WTC11 (cell line): ENCODE results near the gene ANKRD11. TPM values are rescaled to one million over a fixed set of nuclear protein-coding genes. Genes with fewer than 3 reads are reported as not detected.
A peak's percentile ranks its signal among the peaks of the same experiment; 100 is the strongest.

ENCODE experiments used
- ATAC-seq: fragments of 200-7000 bp; cut with Tn5 transposase; 2 replicates; pipeline ENCODE4 v1.10.0; 2021; ENCODE audit warnings: mild to moderate bottlenecking, moderate library complexity
- CTCF ChIA-PET: fragments of 300-600 bp; sonication (Branson Sonifier 250); formaldehyde crosslinking; loops from one replicate; lab custom pipeline; 2021; ENCODE audit warnings: antibody characterized with exemption; lab: Charles Lee
- POLR2A ChIA-PET: fragments of 350-600 bp; sonication (Branson Sonifier 250); formaldehyde crosslinking; loops from one replicate; lab custom pipeline; 2021; ENCODE audit warnings: antibody characterized with exemption; lab: Charles Lee
- DNase-seq: peaks from one replicate; pipeline ENCODE4 v3.0.0; 2021; ENCODE audit warnings: low spot score
- H3K27ac Mint-ChIP-seq: 2 replicates; pipeline ENCODE4 v1.8.0; 2021; ENCODE audit warnings: mixed read lengths
- H3K27me3 Mint-ChIP-seq: 2 replicates; pipeline ENCODE4 v1.8.0; 2021; ENCODE audit warnings: low read depth, mild to moderate bottlenecking, moderate library complexity, mixed read lengths
- H3K36me3 Mint-ChIP-seq: 2 replicates; pipeline ENCODE4 v1.8.0; 2021; ENCODE audit warnings: mixed read lengths
- H3K4me1 Mint-ChIP-seq: 2 replicates; pipeline ENCODE4 v1.8.0; 2022; ENCODE audit warnings: mixed read lengths
- H3K4me3 Mint-ChIP-seq: 2 replicates; pipeline ENCODE4 v1.8.0; 2021; ENCODE audit warnings: mild to moderate bottlenecking, moderate library complexity, mixed read lengths
- H3K9me3 Mint-ChIP-seq: 2 replicates; pipeline ENCODE4 v1.8.0; 2021; ENCODE audit warnings: mixed read lengths
- ATF1 ChIP-seq: sonication (generic); formaldehyde crosslinking; IDR thresholded peaks from 2 replicates; pipeline ENCODE4 v1.8.1; 2023; ENCODE audit warnings: mild to moderate bottlenecking, moderate library complexity, missing genetic modification reagents
- FOXK1 ChIP-seq: sonication (generic); formaldehyde crosslinking; IDR thresholded peaks from 2 replicates; pipeline ENCODE4 v1.8.0; 2022; ENCODE audit warnings: mild to moderate bottlenecking, moderate library complexity, missing genetic modification reagents
- FOXP1 ChIP-seq: sonication (generic); formaldehyde crosslinking; IDR thresholded peaks from 2 replicates; pipeline ENCODE4 v1.8.0; 2022; ENCODE audit warnings: missing genetic modification reagents, mild to moderate bottlenecking, moderate library complexity, borderline replicate concordance
- OVOL2 ChIP-seq: fragments of 250-450 bp; sonication (Bioruptor Pico); IDR thresholded peaks from 2 replicates; pipeline ENCODE4 v1.9.0; 2021; ENCODE audit warnings: mild to moderate bottlenecking, borderline replicate concordance
- total RNA-seq: library from RNA; stranded (reverse); gene quantifications from 3 replicates; pipeline ENCODE4 v1.2.3, GENCODE V29; 2021
- TF ChIP-seq, protein P1 (sequence below): fragments of 250-450 bp; sonication (Bioruptor Pico); conservative IDR thresholded peaks from 2 replicates; pipeline ENCODE4 v1.9.0; 2021; ENCODE audit warnings: mild to moderate bottlenecking
- TF ChIP-seq, protein P2 (sequence below): sonication (generic); formaldehyde crosslinking; IDR thresholded peaks from 2 replicates; pipeline ENCODE4 v1.8.0; 2022; ENCODE audit warnings: missing genetic modification reagents
- TF ChIP-seq, protein P3 (sequence below): sonication (generic); formaldehyde crosslinking; IDR thresholded peaks from 2 replicates; pipeline ENCODE4 v1.8.1; 2023; ENCODE audit warnings: mild to moderate bottlenecking, moderate library complexity, missing genetic modification reagents

The ANKRD11 gene
- total RNA-seq, 1 experiment from 2014 or later: 184 TPM

DNA sequence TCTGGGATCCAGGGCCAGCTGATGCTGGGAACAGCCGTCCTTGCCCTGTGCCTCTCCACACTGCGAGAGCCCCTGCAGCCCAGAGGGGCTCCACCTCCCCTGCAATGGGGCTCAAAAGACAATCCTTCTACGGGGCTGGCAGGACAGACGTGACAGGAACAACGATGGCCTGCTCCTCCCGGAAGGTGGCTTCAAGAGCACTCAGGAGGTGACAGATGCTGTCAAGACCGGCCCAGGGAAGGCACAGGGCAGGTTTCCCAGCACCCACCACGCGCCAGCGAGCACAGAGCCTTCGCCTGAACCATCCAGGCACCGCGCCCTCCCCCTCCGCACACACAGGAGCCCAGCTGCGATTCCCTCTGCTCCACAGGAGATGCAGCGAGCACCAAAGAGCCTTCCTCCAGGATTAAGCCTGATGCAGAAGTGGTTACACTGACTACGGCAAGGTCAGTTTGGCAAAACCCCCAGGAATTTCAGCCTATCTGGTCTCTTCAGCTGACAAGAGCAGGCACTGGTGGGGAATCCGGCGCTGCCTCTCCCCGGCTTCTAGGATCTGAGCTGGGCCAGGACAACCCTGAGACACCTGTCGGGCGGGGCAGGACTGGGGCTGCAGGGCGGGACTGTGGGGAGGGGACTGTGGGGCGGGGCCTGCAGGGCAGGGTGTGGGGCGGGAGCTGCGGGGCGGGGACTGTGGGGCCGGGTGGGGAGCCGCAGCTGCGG lies 169.4 kb downstream of the ANKRD11 start (continued):
- TF ChIP-seq, protein P1, sequence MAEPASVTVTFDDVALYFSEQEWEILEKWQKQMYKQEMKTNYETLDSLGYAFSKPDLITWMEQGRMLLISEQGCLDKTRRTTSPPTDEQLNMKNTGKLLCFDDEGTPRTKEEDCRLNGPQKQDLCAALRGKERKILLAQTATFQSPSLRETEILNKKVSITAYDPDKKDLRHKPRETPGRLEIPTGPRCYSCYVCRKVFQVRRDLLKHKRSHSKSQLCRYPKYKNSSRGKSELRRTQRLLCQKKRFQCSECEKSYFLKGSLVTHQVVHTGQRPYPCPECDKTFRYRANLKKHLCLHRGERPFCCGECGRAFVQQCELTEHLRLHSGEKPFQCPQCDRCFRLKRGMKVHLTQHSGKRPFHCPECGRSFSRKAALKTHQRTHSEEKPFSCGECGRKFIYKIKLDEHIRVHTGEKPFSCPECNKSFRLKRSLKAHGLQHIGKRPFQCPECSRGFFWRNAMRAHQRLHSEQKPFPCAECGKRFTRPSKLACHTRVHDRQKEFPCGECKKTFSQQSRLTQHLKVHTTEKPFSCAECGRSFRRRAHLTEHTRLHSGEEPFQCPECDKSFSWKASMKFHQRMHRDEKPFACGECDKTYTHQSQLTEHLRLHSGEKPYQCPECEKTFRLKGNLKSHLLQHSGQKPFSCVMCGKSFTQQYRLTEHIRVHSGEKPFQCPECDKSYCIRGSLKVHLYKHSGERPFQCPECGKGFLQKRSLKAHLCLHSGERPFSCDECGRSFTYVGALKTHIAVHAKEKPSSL: no peak
- TF ChIP-seq, all 79 proteins: peak for 0

DNA sequence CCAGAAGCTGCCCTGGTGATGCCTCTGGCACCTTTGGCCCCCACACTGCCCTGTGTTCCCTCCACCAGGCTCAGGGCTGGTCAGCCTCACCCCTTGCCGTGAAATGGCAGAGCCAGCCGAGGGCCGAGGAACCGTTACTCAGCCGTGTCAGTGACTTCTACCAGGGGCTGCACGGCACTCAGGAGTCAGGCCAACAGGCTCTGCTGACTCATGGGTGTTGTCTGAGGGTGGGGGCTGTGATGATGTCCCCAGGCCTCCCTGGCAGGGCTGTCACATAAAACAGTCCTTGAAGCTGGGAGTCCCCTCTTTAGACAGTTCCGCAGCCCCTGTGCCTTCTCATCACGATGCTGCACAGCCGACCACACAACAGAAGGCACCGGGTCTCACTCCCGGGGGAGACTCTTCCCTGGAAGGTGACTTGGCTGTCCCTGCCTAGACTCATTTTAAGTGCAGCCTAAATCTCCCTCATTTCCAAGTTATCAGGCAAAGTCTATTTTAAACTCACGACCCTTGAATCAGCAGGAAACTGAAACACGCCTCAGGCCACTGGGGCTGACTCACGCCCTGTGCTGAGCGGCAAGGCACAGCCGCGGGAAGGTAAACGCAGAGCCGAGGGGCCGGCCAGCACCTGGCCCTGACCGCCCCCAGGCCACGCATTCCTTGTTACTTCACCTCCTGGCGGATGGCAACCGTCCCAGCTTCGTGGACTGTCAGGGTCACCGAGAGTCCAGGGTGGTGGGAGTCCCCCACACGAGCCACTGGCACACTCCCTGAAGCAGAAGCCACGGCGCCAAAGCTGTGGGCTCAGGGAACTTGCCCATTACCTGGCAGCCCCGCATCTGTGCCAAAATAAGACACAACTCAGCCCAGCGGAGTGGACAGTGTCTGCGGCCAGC lies 170.2 kb downstream of the ANKRD11 start:
- Mint-ChIP-seq H3K4me1 (peaks cover 87% of the 10 kb centered on the region), H3K27ac (peak overlapping the region; percentile 90), H3K9me3 (no peaks in the 10 kb centered on the region), H3K36me3 (no peaks in the 10 kb centered on the region), H3K27me3 (no peaks in the 10 kb centered on the region), H3K4me3 (peak overlapping the region; percentile 13; the same call in 1 of the 2 replicates)
- ChIA-PET POLR2A (no interaction called here), CTCF (interaction anchor here (1.2 to 1.8 kb wide), 4 partner anchors 12 to 27 kb away, joined by 3 to 9 read pairs (median 6); no protein-coding TSS in a partner anchor)
- ATAC-seq: no peak
- DNase-seq: no peak
- no peak for TF ChIP-seq OVOL2 (CRISPR knock-in tag)

DNA sequence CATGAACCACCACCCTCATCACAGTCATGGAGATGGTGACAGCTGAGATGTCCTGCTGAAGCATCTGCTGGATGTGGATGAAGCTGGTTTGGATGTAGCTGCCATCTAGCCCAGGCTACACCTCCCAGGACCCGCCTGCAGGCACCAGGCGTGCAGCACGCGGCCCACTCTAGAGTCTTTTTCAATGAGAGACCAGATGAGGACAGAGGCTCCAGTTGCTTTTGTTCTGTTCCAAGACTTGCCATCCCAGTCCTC lies 170.8 kb downstream of the ANKRD11 start:
- no peaks in the 10 kb centered on the region for H3K27me3 Mint-ChIP-seq
- ChIA-PET POLR2A (interaction anchor here (1.1 kb wide), 1 partner anchor 14 kb away, joined by 3 read pairs; no protein-coding TSS in a partner anchor), CTCF (interaction anchor here (1.8 kb wide), 1 partner anchor 12 kb away, joined by 9 read pairs; no protein-coding TSS in a partner anchor)
- DNase-seq: no peak
- no peak overlapping the region for H3K4me3 Mint-ChIP-seq
- no peaks in the 10 kb centered on the region for H3K9me3 Mint-ChIP-seq
- no peak for ATAC-seq
- no peak for TF ChIP-seq FOXP1 (CRISPR knock-in tag)
- TF ChIP-seq ATF1 (CRISPR knock-in tag): no peak
- TF ChIP-seq, protein P1: no peak
- TF ChIP-seq, protein P2, sequence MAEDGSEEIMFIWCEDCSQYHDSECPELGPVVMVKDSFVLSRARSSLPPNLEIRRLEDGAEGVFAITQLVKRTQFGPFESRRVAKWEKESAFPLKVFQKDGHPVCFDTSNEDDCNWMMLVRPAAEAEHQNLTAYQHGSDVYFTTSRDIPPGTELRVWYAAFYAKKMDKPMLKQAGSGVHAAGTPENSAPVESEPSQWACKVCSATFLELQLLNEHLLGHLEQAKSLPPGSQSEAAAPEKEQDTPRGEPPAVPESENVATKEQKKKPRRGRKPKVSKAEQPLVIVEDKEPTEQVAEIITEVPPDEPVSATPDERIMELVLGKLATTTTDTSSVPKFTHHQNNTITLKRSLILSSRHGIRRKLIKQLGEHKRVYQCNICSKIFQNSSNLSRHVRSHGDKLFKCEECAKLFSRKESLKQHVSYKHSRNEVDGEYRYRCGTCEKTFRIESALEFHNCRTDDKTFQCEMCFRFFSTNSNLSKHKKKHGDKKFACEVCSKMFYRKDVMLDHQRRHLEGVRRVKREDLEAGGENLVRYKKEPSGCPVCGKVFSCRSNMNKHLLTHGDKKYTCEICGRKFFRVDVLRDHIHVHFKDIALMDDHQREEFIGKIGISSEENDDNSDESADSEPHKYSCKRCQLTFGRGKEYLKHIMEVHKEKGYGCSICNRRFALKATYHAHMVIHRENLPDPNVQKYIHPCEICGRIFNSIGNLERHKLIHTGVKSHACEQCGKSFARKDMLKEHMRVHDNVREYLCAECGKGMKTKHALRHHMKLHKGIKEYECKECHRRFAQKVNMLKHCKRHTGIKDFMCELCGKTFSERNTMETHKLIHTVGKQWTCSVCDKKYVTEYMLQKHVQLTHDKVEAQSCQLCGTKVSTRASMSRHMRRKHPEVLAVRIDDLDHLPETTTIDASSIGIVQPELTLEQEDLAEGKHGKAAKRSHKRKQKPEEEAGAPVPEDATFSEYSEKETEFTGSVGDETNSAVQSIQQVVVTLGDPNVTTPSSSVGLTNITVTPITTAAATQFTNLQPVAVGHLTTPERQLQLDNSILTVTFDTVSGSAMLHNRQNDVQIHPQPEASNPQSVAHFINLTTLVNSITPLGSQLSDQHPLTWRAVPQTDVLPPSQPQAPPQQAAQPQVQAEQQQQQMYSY (CRISPR knock-in tag): no peak
- no peak for TF ChIP-seq FOXK1
- TF ChIP-seq, protein P3, sequence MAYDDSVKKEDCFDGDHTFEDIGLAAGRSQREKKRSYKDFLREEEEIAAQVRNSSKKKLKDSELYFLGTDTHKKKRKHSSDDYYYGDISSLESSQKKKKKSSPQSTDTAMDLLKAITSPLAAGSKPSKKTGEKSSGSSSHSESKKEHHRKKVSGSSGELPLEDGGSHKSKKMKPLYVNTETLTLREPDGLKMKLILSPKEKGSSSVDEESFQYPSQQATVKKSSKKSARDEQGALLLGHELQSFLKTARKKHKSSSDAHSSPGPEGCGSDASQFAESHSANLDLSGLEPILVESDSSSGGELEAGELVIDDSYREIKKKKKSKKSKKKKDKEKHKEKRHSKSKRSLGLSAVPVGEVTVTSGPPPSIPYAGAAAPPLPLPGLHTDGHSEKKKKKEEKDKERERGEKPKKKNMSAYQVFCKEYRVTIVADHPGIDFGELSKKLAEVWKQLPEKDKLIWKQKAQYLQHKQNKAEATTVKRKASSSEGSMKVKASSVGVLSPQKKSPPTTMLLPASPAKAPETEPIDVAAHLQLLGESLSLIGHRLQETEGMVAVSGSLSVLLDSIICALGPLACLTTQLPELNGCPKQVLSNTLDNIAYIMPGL (CRISPR knock-in tag): no peak
- TF ChIP-seq, all 79 proteins: peak for 0
- peak overlapping the region; percentile 88 for H3K27ac Mint-ChIP-seq
- no peaks in the 10 kb centered on the region for H3K36me3 Mint-ChIP-seq
- H3K4me1 Mint-ChIP-seq: peaks cover 88% of the 10 kb centered on the region
